Psoas muscle (tissue), 8 donors: ENCODE data around the gene IQCH. TPM values are rescaled to one million over a fixed set of nuclear protein-coding genes. Genes with fewer than 3 reads are reported as not detected.

Experiments
- ATAC-seq, 4 donors: fragments of 200-7000 bp; cut with Tn5 transposase; one replicate each; pipeline ENCODE4 v1.9.1; 2020; ENCODE audit warnings: moderate library complexity in 3 of 4, mild to moderate bottlenecking in 2 of 4
- DNase-seq, 2 donors: peaks; one replicate each; pipeline ENCODE4 v3.0.0-alpha.2; 2020
- H3K27ac ChIP-seq: fragments of 200-600 bp; one replicate; pipeline ENCODE4 v1.8.0; 2022
- H3K27me3 ChIP-seq, 3 donors: fragments of 200-600 bp in 1 of 3; one replicate each; pipeline versions ENCODE4 v1.6.1 to v1.8.0; 2013 to 2022; ENCODE audit warnings: low read length in 2 of 3, mild to moderate bottlenecking in 2 of 3, moderate library complexity in 1 of 3; ENCODE audit not compliant: insufficient read depth in 3 of 3
- H3K36me3 ChIP-seq, 2 donors: fragments of 200-600 bp in 1 of 2; one replicate each; pipeline versions ENCODE4 v1.6.1 to v1.8.0; 2013 to 2022; ENCODE audit warnings: low read depth in 1 of 2, mild to moderate bottlenecking in 1 of 2, moderate library complexity in 1 of 2; ENCODE audit not compliant: insufficient read depth in 1 of 2
- H3K4me1 ChIP-seq: fragments of 200-600 bp; one replicate; pipeline ENCODE4 v1.8.0; 2022
- H3K4me3 ChIP-seq: fragments of 200-600 bp; one replicate; pipeline ENCODE4 v1.8.0; 2022; ENCODE audit warnings: mild to moderate bottlenecking
- H3K9me3 ChIP-seq: fragments of 200-600 bp; one replicate; pipeline ENCODE4 v1.8.0; 2022
- CTCF ChIP-seq: fragments of 200-600 bp; IDR thresholded peaks from one replicate; pipeline ENCODE4 v1.8.0; 2022; ENCODE audit warnings: antibody characterized with exemption
- WGBS, 3 donors: extraction: QIAGEN DNeasy Blood & Tissue Kit; methylation state at CpG; one replicate each; pipeline versions ENCODE4 v1.1.6 to v1.1.7; 2013; 5-methylcytosine and 5-hydroxymethylcytosine counted together
- intact Hi-C, 2 donors: fragments of 100-400 bp; cut with DNase I; formaldehyde crosslinking; loops; one replicate each; pipeline versions ENCODE4 v1.11.0 to v1.14.2; 2022
- polyA plus RNA-seq, 3 donors: library from polyadenylated mRNA; stranded (reverse); fragments of 200-250 nt; gene quantifications; one replicate each; pipeline ENCODE4 v1.2.3, GENCODE V29; 2013
- total RNA-seq, 4 donors: library from RNA; stranded (reverse); fragmentation: NEBNext Ultra II Directional in 2 of 4; extraction: Animal tissue kit (Norgen Biotek cat#: 25700) in 2 of 4; gene quantifications; one replicate each; pipeline versions ENCODE4 v1.2.1 to v1.2.4, GENCODE V29; 2021 to 2023
- donor health status: healthy with polysubstance abuse.
- donor health status: DM: no; HTN: no; CAD: no; lungs with moderate emphysema.
- donor health status: Bipolar disorder and iron deficiency.
- donor health status: healthy.
- donor health status: DM: yes; HTN: yes; CAD: no.
- donor health status: DM: no; HTN: no; CAD: no.
- donor health status: DM: no; HTN: no; CAD: no.
- donor health status: DM: yes; HTN: yes; CAD: no.

IQCH gene
- total and polyA plus RNA-seq, 7 donors, result 0.27 to 1.0 (median 0.60) TPM

- no peak for DNase-seq
- peaks cover 0 to 4% (median 0%) of the 10 kb centered on the region in 3 donors for H3K27me3 ChIP-seq
- H3K4me1 ChIP-seq, result no peaks in the 10 kb centered on the region
- intact Hi-C loops, result no loop called here
- no peak for ATAC-seq
- no peak for TF ChIP-seq CTCF
- H3K4me3 ChIP-seq, result no peak overlapping the region
- H3K27ac ChIP-seq, result no peak overlapping the region
- WGBS, 3 donors, result 82 to 84% (median 83%) methylated on average over 4 of the region's 4 CpGs
- H3K36me3 ChIP-seq, result no peaks in the 10 kb centered on the region
- no peaks in the 10 kb centered on the region for H3K9me3 ChIP-seq
These were observed 80.4 kb downstream of the IQCH start for GRCh38 chr15:67335026-67335425.

- Histone ChIP-seq H3K9me3 (no peaks in the 10 kb centered on the region), H3K36me3 (no peaks in the 10 kb centered on the region), H3K4me1 (no peaks in the 10 kb centered on the region), H3K4me3 (no peak overlapping the region), H3K27me3 (peaks cover 0 to 4% (median 0%) of the 10 kb centered on the region in 3 donors), H3K27ac (no peak overlapping the region)
- WGBS, 3 donors, result 83 to 94% (median 89%) methylated on average over 2 of the region's 2 CpGs
- ATAC-seq (no peak), DNase-seq (no peak)
- no peak for TF ChIP-seq CTCF
- intact Hi-C loops, result no loop called here
These were observed 81.1 kb downstream of the IQCH start for GRCh38 chr15:67335534-67336222.

GRCh38 chr15:67340630-67341029, 86.0 kb downstream of the IQCH start:
- Histone ChIP-seq H3K27me3 (peaks cover 0 to 4% (median 0%) of the 10 kb centered on the region in 3 donors), H3K4me3 (no peak overlapping the region), H3K4me1 (no peaks in the 10 kb centered on the region), H3K9me3 (peaks cover 7% of the 10 kb centered on the region), H3K27ac (no peak overlapping the region), H3K36me3 (no peaks in the 10 kb centered on the region)
- intact Hi-C loops, result no loop called here
- 83 to 95% (median 88%) methylated on average over 4 of the region's 4 CpGs for WGBS, 3 donors
- no peak for ATAC-seq
- TF ChIP-seq CTCF, result no peak
- no peak for DNase-seq

GRCh38 chr15:67341539-67341938, 87.0 kb downstream of the IQCH start:
- Histone ChIP-seq H3K4me1 (no peaks in the 10 kb centered on the region), H3K27me3 (peaks cover 0 to 4% (median 0%) of the 10 kb centered on the region in 3 donors), H3K9me3 (peaks cover 7% of the 10 kb centered on the region), H3K27ac (no peak overlapping the region), H3K4me3 (no peak overlapping the region), H3K36me3 (no peaks in the 10 kb centered on the region)
- no peak for DNase-seq
- WGBS, 3 donors, result 94 to 98% (median 96%) methylated on average over 2 of the region's 2 CpGs
- no peak for ATAC-seq
- intact Hi-C loops, result no loop called here
- TF ChIP-seq CTCF, result no peak

GRCh38 chr15:67343206-67343605, 88.6 kb downstream of the IQCH start:
- Histone ChIP-seq H3K36me3 (no peaks in the 10 kb centered on the region), H3K27me3 (peaks cover 0 to 4% (median 0%) of the 10 kb centered on the region in 3 donors), H3K4me1 (no peaks in the 10 kb centered on the region), H3K9me3 (peaks cover 17% of the 10 kb centered on the region), H3K4me3 (no peak overlapping the region), H3K27ac (no peak overlapping the region)
- intact Hi-C loops, result no loop called here
- no peak for ATAC-seq
- no peak for TF ChIP-seq CTCF
- no peak for DNase-seq
